HG03565 (cell line): ENCODE results near the gene RPAP2.
"Not testable (repeated sequence)": the region's sequence is repeated elsewhere in the genome, so short reads cannot be mapped to it uniquely, and the experiment has no call there.

ENCODE experiments used
- ATAC-seq: cut with Tn5 transposase; IDR thresholded peaks from one replicate; pipeline ENCODE4 v1.9.1; 2021; ENCODE audit warnings: mild to moderate bottlenecking, moderate library complexity; ENCODE audit not compliant: unreplicated experiment

Gene RPAP2

DNA sequence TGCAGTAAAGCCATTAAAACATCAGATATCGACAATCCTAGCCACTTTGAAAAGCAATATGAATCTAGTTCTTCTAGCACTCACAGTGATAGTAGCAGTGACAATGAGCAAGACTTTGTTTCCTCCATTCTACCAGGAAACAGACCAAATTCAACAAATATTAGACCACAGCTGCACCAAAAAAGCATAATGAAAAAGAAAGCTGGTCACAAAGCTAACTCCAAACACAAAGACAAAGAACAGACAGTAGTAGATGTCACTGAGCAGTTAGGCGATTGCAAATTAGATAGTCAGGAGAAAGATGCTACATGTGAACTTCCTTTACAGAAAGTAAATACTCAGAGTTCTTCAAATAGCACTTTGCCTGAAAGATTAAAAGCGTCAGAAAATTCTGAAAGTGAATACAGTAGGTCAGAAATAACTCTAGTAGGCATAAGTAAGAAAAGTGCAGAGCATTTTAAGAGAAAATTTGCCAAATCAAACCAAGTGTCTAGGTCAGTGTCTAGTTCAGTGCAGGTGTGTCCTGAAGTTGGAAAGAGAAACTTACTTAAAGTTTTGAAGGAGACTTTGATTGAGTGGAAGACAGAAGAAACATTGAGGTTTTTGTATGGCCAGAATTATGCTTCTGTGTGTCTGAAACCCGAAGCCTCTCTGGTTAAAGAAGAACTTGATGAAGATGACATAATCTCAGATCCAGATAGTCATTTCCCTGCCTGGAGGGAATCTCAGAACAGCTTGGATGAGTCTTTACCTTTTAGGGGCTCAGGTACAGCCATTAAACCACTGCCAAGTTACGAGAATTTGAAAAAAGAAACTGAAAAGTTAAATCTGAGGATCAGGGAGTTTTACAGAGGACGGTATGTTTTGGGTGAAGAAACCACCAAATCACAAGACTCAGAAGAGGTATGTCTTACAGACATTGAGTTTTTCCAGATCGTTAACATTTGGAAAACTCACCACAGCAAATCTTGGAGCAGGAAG is 24.9 kb downstream of the RPAP2 start:
- no peak for ATAC-seq

DNA sequence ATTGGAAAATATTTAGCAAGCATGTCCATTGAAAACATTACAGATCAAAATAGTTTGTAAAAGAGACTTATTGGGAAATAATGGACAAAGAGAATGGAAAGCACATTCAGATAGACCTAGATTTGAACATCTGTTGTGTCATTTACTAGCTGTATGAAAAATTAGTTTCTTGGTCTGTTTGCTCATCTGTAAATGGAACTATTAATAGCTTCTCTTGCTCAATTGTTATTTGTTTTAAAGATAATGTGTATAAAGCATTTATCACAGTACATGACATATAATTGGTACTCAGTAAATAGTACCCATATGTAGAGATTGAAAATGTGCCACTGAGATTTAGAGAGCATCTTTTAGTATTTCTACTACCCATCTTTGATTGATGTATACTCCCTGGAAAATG is 25.9 kb downstream of the RPAP2 start:
- ATAC-seq: no peak

DNA sequence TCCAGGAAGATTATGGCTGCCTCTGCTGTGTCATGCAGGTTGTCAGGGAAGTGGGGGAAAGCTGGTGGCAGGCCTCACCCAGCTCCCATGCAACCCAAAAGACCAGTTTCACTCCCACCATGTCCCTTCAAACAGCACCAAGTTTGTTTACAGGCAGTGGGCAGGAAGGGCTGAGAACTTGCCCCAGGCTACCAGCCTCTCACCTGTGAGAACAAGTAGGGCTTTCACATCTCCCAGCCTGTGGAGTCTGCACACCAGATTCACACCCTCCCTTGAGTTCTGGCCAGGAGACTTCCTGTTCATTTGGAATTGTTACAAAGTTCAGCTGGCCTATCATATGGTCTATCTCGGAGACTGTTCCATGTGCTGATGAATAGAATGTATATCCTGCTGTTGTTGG is 27.8 kb downstream of the RPAP2 start:
- no peak for ATAC-seq

GRCh38 chr1:92327794-92328193 is 28.9 kb downstream of the RPAP2 start:
- ATAC-seq: no peak

GRCh38 chr1:92329347-92330129 is 30.7 kb downstream of the RPAP2 start:
- ATAC-seq: no peak

- ATAC-seq: no peak
Observed at GRCh38 chr1:92333668-92334067, 34.8 kb downstream of the RPAP2 start.

GRCh38 chr1:92340154-92340553 is 41.3 kb downstream of the RPAP2 start:
- no peak for ATAC-seq

DNA sequence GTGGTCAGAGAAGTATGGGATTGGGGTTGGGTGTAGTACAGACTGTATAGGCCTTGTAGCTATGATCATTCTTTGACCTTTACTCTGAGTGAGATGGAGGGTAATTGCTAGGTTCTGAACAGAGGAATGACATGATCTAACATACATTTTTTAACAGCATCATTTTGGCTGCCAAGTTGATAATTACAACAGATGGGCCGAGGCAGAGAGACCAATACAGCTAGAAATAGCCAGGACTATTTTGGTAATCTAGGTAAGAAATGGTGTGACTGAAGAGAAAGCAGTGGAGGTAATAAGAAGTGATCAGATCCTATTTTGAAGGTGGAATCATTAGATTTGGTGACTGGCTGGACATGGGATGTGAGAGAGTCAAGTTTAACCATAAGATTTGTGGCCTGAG is 43.5 kb downstream of the RPAP2 start:
- ATAC-seq: no peak

- ATAC-seq: no peak
Observed at GRCh38 chr1:92343061-92343460, 44.2 kb downstream of the RPAP2 start.

DNA sequence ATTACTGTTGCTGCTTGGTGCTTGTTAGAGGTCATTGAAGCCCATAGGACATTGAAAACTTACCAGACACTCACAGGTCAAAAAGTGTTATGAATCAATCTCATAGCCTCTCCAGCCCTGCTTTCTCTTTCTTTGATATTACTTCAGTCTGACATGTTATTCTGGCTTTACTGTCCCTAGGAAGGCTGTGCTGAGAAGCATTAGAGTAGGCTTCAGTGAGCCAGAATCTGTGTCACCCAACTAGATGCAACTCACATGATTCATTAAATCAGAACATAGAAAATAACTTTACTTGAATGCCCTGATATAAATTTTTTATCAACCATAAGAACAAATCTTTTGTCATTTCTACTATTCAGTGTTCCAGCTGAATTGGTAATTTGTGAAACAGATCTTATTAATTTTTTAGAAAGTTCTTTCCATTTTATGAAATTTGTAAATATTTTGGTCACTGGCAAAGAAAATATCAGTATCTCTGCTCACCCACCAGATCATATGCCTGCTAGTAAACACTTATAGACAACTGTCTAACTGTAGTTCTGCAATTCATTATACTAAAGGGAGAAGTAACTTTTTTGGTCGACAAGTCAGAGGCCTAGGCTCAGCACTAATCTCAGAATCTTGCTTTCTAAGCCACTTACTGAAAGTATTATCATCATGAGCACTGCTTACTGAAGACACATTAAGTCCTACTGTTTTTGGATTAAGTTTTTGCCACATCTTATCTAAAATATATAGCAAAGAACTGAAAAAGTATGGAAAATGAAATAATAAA is 48.2 kb downstream of the RPAP2 start:
- no peak for ATAC-seq

GRCh38 chr1:92352856-92353255 is 54.0 kb downstream of the RPAP2 start:
- no peak for ATAC-seq

DNA sequence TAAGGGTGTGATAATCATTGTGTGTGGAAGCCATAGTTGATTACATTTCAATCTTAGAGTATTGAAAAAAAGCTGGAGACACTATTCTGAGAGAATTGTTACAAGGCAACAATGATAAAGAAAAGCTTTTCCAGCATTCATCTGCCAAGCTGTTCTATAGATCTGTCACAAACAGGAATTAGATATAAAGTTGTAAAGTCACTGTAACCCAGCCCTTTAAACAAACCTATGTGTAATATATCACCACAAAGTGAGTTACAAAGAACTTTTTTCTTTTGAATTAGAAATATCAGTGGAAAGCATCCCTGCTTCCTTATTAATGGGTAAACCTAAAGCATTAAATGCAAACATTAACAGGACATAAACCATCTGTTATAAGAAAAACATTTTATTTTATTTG is 55.4 kb downstream of the RPAP2 start:
- ATAC-seq: no peak

- no peak for ATAC-seq
Observed at GRCh38 chr1:92356956-92357355, 58.1 kb downstream of the RPAP2 start.

DNA sequence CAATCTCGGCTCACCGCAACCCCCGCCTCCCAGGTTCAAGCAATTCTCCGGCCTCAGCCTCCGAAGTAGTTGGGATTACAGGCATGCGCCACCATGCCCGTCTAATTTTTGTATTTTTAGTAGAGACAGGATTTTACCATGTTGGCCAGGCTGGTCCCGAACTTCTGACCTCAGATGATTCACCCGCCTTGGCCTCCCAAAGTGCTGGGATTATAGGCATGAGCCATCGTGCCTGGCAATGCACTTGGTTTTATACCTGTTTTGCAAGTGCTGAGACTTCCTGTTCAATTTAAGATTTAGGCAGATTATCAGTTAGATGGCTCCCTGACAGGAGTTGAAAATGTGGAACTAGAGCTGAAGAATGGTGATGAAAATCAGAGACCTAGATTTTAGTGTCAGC is 60.5 kb downstream of the RPAP2 start:
- not testable (repeated sequence) for ATAC-seq

GRCh38 chr1:92359986-92360385 is 61.1 kb downstream of the RPAP2 start:
- ATAC-seq: no peak

DNA sequence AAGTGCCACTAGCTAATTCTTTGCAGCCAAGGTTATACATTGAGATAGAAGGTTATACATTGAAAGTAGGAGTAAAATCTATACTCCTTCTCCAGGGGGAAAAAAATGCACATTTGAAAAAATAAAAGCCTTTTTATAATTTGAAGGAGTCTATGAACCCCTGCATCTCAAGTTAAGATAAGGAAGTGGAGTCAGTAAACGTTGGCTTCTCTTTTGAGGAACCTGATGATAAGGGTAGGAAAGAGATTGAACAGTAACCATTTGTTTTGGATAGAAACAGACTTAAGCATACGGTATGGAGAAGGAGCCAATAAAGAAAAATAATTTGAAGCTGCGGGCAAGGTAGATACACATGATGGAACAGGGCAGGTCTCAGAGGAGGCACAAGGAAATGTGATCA is 64.1 kb downstream of the RPAP2 start:
- no peak for ATAC-seq

GRCh38 chr1:92363401-92363800 is 64.5 kb downstream of the RPAP2 start:
- ATAC-seq: no peak

DNA sequence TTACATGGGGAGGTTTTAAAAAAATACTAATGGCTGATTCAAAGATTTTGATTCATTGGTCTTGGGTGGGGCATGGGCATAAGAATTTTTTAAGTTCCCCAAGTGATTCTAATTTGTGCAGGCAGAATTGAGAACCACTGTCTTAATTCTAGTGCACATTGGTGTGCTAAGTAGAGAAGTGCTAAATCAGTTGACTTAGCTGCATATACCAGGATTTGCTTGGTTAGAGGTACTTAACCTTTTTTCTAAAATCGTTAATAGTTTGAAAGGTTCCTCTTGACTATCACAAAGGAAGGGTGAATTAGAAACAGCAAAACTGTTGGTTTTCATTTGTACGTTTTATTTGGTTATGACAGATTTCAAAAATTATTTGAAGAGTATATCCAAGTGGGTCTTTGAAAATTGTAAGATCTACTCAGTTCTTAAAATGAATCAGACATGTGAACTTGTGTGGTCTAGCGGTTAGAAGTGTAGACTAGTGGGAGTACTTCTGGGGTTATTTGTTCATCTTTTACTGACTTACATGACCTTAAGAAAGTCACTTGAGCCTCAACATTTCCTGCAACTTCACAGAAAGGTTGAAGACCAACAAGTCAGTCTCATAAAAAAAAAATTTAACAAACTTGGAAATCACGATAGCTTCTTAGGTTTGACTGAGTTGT is 66.7 kb downstream of the RPAP2 start:
- ATAC-seq: peak; percentile 74

- ATAC-seq: no peak
Observed at GRCh38 chr1:92366040-92366395, 67.2 kb downstream of the RPAP2 start.

- peak; percentile 47 for ATAC-seq
Observed at GRCh38 chr1:92367496-92367895, 68.6 kb downstream of the RPAP2 start.

- ATAC-seq: no peak
Observed at GRCh38 chr1:92372164-92372563, 73.3 kb downstream of the RPAP2 start.
